Ishikawa (cell line): Measurements from ENCODE around the gene SPN.

ENCODE experiments used
- CEBPB ChIP-seq: IDR thresholded peaks from 2 replicates; pipeline ENCODE4 v1.6.1; 2012
- EP300 ChIP-seq: IDR thresholded peaks from 2 replicates; pipeline ENCODE4 v1.6.1; 2012; ENCODE audit warnings: borderline replicate concordance
- FOXM1 ChIP-seq: IDR thresholded peaks from 2 replicates; pipeline ENCODE4 v1.6.1; 2012; ENCODE audit warnings: low read depth, borderline replicate concordance
- MAX ChIP-seq: IDR thresholded peaks from 2 replicates; pipeline ENCODE4 v1.6.1; 2012
- TAF1 ChIP-seq: IDR thresholded peaks from 2 replicates; pipeline ENCODE4 v1.6.1; 2012; ENCODE audit warnings: low read depth, mild to moderate bottlenecking

GRCh38 chr16:29663016-29663806 lies at the start of gene SPN:
- TF ChIP-seq MAX (no peak), TAF1 (no peak), FOXM1 (no peak), CEBPB (no peak), EP300 (no peak)
